HG03442 (cell line): Measurements from ENCODE around the gene ZNF717.
"Not testable (repeated sequence)": the region's sequence is repeated elsewhere in the genome, so short reads cannot be mapped to it uniquely, and the experiment has no call there.

Experiments used
- ATAC-seq: cut with Tn5 transposase; IDR thresholded peaks from one replicate; pipeline ENCODE4 v1.9.1; 2021; ENCODE audit warnings: mild to moderate bottlenecking, moderate library complexity; ENCODE audit not compliant: unreplicated experiment

The ZNF717 gene

GRCh38 chr3:75785081-75785755 is at the start of gene ZNF717:
Gene ZNF717 (minus strand): TSS chr3:75785549. CDS start chr3:75783362, 2,187 bp downstream.
- not testable (repeated sequence) for ATAC-seq

GRCh38 chr3:75831076-75831475 is 45.7 kb upstream of the ZNF717 start:
- ATAC-seq: not testable (repeated sequence)

GRCh38 chr3:75818019-75818418 is 32.7 kb upstream of the ZNF717 start:
- ATAC-seq: not testable (repeated sequence)

- ATAC-seq: not testable (repeated sequence)
Measured at GRCh38 chr3:75816287-75817180, 31.2 kb upstream of the ZNF717 start.

GRCh38 chr3:75814797-75815196 is 29.4 kb upstream of the ZNF717 start:
- ATAC-seq: no peak

- no peak for ATAC-seq
Measured at GRCh38 chr3:75782506-75782905, 2.8 kb downstream of the ZNF717 start.

GRCh38 chr3:75781079-75781745 is 4.1 kb downstream of the ZNF717 start:
- ATAC-seq: no peak

- ATAC-seq: not testable (repeated sequence)
Measured at GRCh38 chr3:75777742-75778141, 7.6 kb downstream of the ZNF717 start.

GRCh38 chr3:75771631-75772030 is 13.7 kb downstream of the ZNF717 start:
- not testable (repeated sequence) for ATAC-seq

- ATAC-seq: no peak
Measured at GRCh38 chr3:75768303-75769017, 16.9 kb downstream of the ZNF717 start.

- no peak for ATAC-seq
Measured at GRCh38 chr3:75737831-75738493, 47.4 kb downstream of the ZNF717 start.

GRCh38 chr3:75727985-75728384 is 57.4 kb downstream of the ZNF717 start:
- ATAC-seq: no peak

- no peak for ATAC-seq
Measured at GRCh38 chr3:75692061-75692460, 93.3 kb downstream of the ZNF717 start.

- no peak for ATAC-seq
Measured at GRCh38 chr3:75687323-75687722, 98.0 kb downstream of the ZNF717 start.
